Measurements from ENCODE around the gene TRIM26. TPM values are rescaled to one million over a fixed set of nuclear protein-coding genes. Genes with fewer than 3 reads are reported as not detected.

TRIM26 gene
- total and polyA plus RNA-seq, 2 of the 13 experiments (the other 11 are each of a cell fraction or from before 2014, with no cell fraction given), result 27.1 to 38.7 TPM

DNA sequence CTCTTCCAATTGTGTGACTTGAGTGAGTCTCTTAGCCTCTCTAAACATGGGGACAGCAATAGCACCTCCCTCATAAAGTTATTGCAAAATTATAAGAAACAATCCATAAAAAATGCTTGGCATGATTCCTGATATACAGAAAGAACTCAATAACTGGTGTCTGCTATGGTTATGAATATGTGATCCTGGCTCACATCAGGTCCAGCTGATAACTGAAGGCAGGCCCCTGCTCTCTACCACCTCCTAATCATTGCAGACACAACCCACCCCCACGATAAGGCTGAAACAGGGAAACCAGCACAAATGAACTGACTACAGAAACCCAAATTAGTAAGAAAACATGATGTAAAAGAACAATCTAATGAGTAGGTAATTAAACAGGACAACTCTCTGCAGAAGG is 44.5 kb downstream of the TRIM26 start:
- Histone ChIP-seq H3K4me1 (ENCODE audit: insufficient read depth, low read length) (peaks cover 35% of the 10 kb centered on the region), H3K9ac (ENCODE audit: insufficient read depth, low read depth, low read length) (no peak overlapping the region), H3K27ac (ENCODE audit: extremely low read length, insufficient read depth, low read length) (no peak overlapping the region), H3K9me3 (ENCODE audit: low read length) (no peaks in the 10 kb centered on the region), H3K27me3 (ENCODE audit: control insufficient read depth in 1 of 2, insufficient read depth in 2 of 2, low read length in 2 of 2) (peaks cover 0 to 3% of the 10 kb centered on the region in 2 experiments; a peak in 1 of 5 replicates), H4K20me1 (ENCODE audit: insufficient read depth, low read length) (no peaks in the 10 kb centered on the region; the same call in 1 of the 2 replicates), H3K36me3 (replicated peaks in 1 of 2; ENCODE audit: control insufficient read depth in 1 of 2, insufficient read depth in 2 of 2, low read length in 2 of 2) (peaks cover 19 to 51% of the 10 kb centered on the region in 2 experiments), H3K79me2 (ENCODE audit: insufficient read depth, low read length) (peaks cover 35% of the 10 kb centered on the region), H3K4me3 (replicated peaks in 1 of 3; ENCODE audit: insufficient read depth in 1 of 3, low read depth in 2 of 3, low read length in 3 of 3) (no peak overlapping the region), H3K4me2 (ENCODE audit: low read depth, low read length) (no peak overlapping the region), H2AFZ (ENCODE audit: low read length) (no peak overlapping the region)
- intact Hi-C loops (cut with micrococcal nuclease; ENCODE audit: unreplicated experiment), result no loop called here
- CTCF ChIA-PET (ENCODE audit: low intra/inter-chr PET ratio, low total read pairs), result interaction anchor here (1.2 to 2.7 kb wide), 4 partner anchors 35 to 94 kb away, joined by 3 to 46 read pairs (median 14); no protein-coding TSS in a partner anchor
- POLR2A ChIA-PET, result interaction anchor here (0.9 to 1.3 kb wide), 2 partner anchors 66 to 67 kb away, joined by 3 read pairs; no protein-coding TSS in a partner anchor
- WGBS (ENCODE audit: low lambda C conversion rate), result 93% methylated on average over 1 of the region's 1 CpG
- FAIRE-seq (no peak), ATAC-seq (no peak), DNase-seq (ENCODE audit: low spot score) (no peak)
- in situ Hi-C loops (cut with HindIII; ENCODE audit: extremely low pct_ligation_motif_present, low pct_unique_long_range_greater_than_20kb), result no loop called here
- BruUV-seq (replicated peaks), result no TSS peak
- TF ChIP-seq, protein P1, sequence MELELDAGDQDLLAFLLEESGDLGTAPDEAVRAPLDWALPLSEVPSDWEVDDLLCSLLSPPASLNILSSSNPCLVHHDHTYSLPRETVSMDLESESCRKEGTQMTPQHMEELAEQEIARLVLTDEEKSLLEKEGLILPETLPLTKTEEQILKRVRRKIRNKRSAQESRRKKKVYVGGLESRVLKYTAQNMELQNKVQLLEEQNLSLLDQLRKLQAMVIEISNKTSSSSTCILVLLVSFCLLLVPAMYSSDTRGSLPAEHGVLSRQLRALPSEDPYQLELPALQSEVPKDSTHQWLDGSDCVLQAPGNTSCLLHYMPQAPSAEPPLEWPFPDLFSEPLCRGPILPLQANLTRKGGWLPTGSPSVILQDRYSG (CRISPR knock-in tag; IDR thresholded peaks at IDR 0.05), result no peak
- TF ChIP-seq ESRRA (CRISPR knock-in tag; IDR thresholded peaks at IDR 0.05; ENCODE audit: low read depth), result no peak
- TF ChIP-seq ZNF746 (CRISPR knock-in tag; IDR thresholded peaks at IDR 0.05), result no peak
- TF ChIP-seq, protein P2, sequence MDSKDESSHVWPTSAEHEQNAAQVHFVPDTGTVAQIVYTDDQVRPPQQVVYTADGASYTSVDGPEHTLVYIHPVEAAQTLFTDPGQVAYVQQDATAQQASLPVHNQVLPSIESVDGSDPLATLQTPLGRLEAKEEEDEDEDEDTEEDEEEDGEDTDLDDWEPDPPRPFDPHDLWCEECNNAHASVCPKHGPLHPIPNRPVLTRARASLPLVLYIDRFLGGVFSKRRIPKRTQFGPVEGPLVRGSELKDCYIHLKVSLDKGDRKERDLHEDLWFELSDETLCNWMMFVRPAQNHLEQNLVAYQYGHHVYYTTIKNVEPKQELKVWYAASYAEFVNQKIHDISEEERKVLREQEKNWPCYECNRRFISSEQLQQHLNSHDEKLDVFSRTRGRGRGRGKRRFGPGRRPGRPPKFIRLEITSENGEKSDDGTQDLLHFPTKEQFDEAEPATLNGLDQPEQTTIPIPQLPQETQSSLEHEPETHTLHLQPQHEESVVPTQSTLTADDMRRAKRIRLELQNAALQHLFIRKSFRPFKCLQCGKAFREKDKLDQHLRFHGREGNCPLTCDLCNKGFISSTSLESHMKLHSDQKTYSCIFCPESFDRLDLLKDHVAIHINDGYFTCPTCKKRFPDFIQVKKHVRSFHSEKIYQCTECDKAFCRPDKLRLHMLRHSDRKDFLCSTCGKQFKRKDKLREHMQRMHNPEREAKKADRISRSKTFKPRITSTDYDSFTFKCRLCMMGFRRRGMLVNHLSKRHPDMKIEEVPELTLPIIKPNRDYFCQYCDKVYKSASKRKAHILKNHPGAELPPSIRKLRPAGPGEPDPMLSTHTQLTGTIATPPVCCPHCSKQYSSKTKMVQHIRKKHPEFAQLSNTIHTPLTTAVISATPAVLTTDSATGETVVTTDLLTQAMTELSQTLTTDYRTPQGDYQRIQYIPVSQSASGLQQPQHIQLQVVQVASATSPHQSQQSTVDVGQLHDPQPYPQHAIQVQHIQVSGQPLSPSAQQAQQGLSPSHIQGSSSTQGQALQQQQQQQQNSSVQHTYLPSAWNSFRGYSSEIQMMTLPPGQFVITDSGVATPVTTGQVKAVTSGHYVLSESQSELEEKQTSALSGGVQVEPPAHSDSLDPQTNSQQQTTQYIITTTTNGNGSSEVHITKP (CRISPR knock-in tag; IDR thresholded peaks at IDR 0.05; ENCODE audit: low read depth), result no peak
- TF ChIP-seq ZSCAN25 (CRISPR knock-in tag; IDR thresholded peaks at IDR 0.05), result no peak
- TF ChIP-seq RFXANK (CRISPR knock-in tag; IDR thresholded peaks at IDR 0.05), result no peak
- TF ChIP-seq, protein P3, sequence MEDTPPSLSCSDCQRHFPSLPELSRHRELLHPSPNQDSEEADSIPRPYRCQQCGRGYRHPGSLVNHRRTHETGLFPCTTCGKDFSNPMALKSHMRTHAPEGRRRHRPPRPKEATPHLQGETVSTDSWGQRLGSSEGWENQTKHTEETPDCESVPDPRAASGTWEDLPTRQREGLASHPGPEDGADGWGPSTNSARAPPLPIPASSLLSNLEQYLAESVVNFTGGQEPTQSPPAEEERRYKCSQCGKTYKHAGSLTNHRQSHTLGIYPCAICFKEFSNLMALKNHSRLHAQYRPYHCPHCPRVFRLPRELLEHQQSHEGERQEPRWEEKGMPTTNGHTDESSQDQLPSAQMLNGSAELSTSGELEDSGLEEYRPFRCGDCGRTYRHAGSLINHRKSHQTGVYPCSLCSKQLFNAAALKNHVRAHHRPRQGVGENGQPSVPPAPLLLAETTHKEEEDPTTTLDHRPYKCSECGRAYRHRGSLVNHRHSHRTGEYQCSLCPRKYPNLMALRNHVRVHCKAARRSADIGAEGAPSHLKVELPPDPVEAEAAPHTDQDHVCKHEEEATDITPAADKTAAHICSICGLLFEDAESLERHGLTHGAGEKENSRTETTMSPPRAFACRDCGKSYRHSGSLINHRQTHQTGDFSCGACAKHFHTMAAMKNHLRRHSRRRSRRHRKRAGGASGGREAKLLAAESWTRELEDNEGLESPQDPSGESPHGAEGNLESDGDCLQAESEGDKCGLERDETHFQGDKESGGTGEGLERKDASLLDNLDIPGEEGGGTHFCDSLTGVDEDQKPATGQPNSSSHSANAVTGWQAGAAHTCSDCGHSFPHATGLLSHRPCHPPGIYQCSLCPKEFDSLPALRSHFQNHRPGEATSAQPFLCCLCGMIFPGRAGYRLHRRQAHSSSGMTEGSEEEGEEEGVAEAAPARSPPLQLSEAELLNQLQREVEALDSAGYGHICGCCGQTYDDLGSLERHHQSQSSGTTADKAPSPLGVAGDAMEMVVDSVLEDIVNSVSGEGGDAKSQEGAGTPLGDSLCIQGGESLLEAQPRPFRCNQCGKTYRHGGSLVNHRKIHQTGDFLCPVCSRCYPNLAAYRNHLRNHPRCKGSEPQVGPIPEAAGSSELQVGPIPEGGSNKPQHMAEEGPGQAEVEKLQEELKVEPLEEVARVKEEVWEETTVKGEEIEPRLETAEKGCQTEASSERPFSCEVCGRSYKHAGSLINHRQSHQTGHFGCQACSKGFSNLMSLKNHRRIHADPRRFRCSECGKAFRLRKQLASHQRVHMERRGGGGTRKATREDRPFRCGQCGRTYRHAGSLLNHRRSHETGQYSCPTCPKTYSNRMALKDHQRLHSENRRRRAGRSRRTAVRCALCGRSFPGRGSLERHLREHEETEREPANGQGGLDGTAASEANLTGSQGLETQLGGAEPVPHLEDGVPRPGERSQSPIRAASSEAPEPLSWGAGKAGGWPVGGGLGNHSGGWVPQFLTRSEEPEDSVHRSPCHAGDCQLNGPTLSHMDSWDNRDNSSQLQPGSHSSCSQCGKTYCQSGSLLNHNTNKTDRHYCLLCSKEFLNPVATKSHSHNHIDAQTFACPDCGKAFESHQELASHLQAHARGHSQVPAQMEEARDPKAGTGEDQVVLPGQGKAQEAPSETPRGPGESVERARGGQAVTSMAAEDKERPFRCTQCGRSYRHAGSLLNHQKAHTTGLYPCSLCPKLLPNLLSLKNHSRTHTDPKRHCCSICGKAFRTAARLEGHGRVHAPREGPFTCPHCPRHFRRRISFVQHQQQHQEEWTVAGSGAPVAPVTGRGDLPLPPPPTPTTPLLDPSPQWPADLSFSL (CRISPR knock-in tag; IDR thresholded peaks at IDR 0.05), result no peak
- TF ChIP-seq, protein P4, sequence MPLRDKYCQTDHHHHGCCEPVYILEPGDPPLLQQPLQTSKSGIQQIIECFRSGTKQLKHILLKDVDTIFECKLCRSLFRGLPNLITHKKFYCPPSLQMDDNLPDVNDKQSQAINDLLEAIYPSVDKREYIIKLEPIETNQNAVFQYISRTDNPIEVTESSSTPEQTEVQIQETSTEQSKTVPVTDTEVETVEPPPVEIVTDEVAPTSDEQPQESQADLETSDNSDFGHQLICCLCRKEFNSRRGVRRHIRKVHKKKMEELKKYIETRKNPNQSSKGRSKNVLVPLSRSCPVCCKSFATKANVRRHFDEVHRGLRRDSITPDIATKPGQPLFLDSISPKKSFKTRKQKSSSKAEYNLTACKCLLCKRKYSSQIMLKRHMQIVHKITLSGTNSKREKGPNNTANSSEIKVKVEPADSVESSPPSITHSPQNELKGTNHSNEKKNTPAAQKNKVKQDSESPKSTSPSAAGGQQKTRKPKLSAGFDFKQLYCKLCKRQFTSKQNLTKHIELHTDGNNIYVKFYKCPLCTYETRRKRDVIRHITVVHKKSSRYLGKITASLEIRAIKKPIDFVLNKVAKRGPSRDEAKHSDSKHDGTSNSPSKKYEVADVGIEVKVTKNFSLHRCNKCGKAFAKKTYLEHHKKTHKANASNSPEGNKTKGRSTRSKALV (CRISPR knock-in tag; IDR thresholded peaks at IDR 0.05), result no peak
- TF ChIP-seq, protein P5, sequence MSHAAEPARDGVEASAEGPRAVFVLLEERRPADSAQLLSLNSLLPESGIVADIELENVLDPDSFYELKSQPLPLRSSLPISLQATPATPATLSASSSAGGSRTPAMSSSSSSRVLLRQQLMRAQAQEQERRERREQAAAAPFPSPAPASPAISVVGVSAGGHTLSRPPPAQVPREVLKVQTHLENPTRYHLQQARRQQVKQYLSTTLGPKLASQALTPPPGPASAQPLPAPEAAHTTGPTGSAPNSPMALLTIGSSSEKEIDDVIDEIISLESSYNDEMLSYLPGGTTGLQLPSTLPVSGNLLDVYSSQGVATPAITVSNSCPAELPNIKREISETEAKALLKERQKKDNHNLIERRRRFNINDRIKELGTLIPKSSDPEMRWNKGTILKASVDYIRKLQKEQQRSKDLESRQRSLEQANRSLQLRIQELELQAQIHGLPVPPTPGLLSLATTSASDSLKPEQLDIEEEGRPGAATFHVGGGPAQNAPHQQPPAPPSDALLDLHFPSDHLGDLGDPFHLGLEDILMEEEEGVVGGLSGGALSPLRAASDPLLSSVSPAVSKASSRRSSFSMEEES (CRISPR knock-in tag; IDR thresholded peaks at IDR 0.05), result no peak
